Dermis microvascular lymphatic vessel endothelial cell (primary cell): ENCODE data around the gene TFF3. TPM values are rescaled to one million over a fixed set of nuclear protein-coding genes. Genes with fewer than 3 reads are reported as not detected.

ENCODE experiments used
- DNase-seq, 2 donors: peaks; one replicate each; pipeline versions ENCODE4 v3.0.0 to v3.0.0-alpha.2; 2010; ENCODE audit warnings: low read depth in 2 of 2
- total RNA-seq: library from RNA; depleted of rRNA; stranded (reverse); fragments of >200 nt; gene quantifications from 2 replicates; pipeline ENCODE4 v1.2.1, GENCODE V29; 2014

TFF3 gene, protein sequence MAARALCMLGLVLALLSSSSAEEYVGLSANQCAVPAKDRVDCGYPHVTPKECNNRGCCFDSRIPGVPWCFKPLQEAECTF
- 204 and 290 TPM in 2 replicates for total RNA-seq

DNA sequence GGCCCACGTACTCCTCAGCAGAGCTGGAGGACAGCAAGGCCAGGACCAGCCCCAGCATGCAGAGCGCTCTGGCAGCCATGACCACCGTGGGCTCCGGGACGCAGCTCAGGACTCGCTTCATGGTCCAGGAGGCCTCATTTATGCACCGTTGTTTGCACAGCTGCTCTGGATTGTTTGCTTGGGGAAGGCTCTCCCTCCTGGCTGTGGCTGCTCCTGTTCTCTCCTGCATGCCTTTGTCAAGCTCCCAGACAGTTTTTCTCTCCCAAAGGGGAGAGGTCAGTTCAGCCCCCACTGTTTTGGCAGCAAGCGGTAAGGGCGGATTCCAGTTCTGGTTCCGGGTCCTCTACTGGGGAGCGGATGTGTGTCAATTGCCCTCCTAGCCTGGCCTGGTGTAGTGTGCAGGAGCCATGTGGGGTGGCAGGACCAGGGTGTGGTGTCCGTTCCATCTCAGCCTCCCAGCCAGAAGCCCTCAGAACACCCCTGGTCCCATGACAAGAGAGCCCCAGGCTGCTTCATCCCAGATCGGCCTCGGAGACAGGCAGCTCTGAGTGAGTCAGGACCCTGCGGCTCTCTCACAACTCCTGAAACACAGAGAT lies at the start of gene TFF3:
TFF3 (minus strand) TSS at position 114 of the 596 bp plus-strand sequence; CDS start at position 79, 35 bp downstream.
- peak; percentile 88 to 93 for DNase-seq

DNA sequence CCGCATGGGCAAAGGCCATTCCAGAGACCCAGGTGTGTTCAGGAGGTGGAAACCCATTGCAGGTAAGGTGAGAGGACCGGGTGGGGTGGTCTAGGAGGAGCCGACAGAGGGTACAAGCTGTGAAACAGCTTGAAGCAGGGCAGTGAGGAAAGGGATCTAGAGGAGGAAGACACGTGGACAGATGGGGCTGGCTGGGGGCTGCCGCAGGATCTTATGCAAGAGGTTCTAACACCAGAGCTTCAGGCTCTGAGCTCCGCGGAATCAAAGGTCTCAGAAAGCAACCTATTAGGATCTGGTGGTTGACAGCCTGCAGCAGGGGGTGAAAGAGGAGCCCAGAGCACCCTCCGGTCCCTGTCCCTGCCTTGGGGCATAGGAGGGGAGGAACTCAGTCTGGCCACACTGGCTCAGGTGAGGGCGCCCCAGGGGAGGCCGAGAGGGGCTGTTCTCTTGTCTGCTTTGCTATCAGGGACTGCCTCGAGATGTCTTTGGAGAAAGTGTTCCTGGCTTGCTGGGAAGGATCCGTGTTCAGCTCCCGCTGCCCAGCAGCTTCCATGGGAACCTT lies 49.2 kb upstream of the TFF3 start:
- no peak for DNase-seq

DNA sequence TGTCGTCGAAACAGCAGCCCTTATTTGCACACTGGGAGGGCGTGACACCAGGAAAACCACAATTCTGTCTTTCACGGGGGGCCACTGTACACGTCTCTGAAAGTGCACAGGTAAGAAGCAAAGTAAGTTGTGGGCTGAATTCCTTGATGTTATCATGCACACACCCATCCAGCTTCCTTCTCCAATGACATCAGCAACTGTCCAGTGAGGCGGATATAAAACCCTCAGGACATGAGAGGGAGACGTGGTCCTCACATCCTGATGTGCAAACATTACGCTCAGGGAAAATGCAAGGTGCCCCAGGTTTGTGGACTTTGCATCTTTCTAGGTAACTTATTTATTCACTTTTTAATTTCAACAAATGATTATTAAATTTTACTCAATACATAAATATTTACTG lies 48.1 kb upstream of the TFF3 start:
- DNase-seq: no peak

DNA sequence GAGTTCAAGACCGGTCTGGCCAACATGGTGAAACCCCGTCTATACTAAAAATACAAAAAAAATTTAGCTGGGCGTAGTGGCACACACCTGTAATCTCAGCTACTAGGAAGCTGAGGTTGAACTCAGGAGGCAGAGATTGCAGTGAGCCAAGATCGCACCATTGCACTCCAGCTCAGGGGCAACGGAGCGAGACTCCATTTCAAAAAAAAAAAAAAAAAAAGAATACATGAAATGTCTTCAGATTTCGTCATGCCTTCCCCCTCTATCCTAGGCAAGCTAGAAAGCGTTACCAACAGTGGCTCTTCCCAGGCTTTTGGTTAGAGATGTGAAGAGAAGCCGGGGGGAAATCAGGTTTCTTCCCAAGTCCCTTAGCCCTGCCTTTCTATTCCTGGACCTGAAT lies 47.5 kb upstream of the TFF3 start:
- no peak for DNase-seq

DNA sequence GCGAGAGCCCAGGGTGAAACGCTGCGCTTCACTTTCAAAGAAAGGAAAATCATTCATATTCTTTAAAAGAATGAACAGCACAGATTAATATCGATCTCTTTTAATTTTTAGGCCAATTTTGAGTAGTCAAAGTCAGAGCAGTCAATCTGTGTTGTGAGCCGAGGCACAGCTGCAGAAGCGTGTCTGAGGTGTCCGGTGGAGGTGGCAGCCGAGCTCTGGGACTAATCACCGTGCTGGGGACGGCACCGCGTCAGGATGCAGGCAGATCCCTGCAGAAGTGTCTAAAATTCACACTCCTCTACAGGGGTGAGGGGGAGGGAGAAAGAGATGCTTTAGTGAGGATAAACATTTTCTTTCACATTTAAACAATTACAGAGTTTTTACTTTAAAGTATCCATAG lies 47.0 kb upstream of the TFF3 start:
- DNase-seq: no peak

DNA sequence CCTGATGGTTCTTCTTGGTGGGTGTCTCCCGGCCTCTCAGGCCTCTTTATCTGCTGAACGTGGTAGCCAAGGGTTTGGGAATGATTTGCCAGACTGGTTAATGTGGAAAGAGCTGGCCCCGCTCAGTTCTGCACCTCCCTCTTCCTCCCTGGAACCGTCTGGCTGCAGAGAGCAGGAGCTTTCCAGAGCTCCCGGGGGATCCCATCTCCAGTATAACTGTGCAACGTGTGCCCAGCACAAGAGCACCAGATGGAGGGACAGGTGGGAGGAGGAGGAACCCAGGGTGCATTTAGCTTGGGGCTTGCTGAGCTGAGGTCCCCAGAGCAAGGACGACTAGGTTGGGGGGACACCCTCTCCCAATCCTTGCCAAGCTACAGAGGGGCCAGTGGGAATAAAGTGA lies 46.1 kb upstream of the TFF3 start:
- DNase-seq: no peak

DNA sequence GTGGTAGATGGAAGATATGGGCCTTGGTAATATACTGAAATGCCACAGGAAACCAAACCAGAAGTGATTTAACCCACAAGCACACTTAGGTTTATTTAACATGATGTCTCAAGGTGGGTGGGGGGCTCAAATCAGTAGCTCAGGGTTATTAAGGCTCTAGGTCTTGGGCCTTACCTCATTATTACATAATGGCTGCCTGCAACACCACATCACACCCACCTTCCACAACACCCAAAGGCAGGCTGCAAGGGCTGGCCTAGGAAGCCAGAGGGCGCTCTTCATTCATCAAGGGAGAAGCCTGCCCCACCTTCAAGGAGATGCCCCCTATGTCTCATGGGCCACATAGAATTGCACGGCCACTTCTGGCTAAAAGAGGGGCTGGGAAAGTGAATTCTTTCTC lies 45.1 kb upstream of the TFF3 start:
- DNase-seq: no peak

DNA sequence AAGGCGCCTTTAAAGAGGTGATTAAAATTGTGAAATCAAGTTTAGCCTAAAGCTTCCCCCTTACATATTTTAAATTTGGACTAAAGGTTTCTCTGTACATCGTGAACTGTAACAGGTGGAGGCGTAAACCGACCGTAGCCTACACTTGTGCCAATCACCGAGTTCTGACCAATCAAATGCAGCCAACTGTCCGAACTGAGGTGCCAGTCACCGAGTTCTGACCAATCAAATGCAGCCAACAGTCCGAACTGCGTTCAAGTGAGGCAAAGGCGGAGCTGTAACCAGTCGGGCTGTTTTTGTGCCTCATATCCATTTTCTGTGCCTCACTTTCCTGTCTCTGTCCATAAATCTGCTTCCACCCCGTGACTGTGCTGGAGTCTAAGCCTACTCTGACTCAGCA lies 43.7 kb upstream of the TFF3 start:
- DNase-seq: peak in 1 of 2 donors; percentile 25

DNA sequence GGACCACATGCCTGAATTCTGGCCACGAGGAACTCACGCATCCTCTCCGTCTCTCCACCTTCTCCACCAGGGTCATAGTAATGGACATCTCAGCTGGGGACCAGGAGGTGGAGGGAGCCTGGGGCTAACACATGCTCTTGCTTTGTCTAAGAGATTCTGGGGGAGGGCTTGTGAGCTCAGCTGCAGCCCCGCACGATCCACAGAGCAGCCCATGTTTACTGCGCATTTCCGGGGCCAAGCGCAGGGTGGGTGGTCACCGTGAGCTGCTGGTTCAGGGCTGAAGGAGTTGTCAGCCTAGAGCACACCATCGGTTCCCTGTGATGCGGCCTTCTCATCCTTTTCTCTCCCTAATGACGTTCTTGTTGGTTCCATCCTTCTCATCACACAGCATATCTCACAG lies 43.1 kb upstream of the TFF3 start:
- DNase-seq: no peak

DNA sequence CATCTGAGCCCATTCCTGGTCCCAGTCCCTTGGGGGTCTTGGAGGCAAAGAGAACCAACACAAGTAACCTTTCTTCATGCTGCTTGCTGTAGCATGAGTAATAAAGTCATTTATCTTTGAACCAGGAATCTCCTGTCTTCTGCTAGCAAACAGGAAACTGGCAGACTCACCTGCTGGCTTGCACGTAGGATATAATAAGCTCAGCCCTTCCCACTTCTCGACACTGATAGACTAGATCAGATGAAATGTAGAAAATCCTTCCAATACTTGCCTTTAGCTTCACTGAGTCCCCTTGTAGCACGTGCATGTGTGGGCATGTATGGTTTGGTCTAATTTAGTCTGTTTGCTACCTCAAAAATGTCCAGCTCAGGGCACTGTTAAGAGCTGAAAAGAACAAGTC lies 42.1 kb upstream of the TFF3 start:
- DNase-seq: no peak

DNA sequence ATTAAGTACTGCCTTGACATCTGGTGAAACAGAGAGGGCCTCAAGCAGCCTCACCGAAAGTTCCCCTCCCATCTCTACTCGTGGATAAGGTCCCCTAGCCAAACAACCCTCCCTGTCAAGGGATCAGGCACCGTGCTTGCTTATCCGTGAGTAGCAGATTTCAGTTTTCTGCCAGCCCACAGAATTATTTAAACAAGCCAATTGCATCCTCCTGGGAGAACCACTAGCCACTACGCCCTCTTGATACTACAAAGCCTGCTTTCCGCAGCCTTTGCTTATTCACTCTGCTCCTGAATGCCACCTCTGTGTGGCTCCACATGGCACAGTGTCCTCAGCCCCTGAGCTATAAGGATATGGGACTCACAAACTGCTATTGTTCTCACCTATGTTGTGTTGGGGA lies 41.4 kb upstream of the TFF3 start:
- DNase-seq: no peak

DNA sequence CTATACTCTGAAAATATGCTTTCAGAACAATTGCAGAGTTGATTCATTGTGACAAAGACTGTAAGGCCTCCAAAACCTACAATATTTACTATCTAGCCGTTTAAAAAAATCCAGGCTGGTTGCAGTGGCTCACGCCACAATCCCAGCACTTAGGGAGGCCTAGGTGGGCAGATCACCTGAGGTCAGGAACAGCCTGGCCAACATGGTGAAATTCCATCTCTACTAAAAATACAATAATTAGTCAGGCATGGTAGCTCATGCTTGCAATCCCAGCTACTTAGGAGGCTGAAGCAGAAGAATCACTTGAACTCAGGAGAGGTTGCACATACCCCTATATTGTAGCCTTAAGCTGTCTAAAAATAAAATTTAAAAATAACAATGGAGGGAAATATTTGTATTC lies 40.8 kb upstream of the TFF3 start:
- DNase-seq: no peak

DNA sequence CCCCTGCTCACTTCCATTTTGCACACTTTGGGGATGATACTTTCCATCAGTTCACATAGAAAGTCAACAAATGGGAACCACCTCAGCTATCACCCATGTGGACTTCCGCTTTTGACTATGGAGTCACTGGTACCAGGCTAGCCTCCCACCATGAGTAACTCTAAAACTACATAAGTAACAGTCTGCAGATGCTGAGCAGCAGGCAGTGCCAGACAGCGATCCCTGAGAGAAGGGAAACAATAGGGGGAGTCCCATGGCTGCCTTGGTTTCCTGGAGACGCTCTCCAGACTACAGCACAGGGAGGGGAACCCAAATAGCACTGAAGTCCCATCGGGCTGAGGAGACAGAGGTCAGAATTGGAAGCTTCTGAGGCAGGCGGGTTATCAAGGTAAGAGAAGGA lies 38.4 kb upstream of the TFF3 start:
- DNase-seq: no peak

DNA sequence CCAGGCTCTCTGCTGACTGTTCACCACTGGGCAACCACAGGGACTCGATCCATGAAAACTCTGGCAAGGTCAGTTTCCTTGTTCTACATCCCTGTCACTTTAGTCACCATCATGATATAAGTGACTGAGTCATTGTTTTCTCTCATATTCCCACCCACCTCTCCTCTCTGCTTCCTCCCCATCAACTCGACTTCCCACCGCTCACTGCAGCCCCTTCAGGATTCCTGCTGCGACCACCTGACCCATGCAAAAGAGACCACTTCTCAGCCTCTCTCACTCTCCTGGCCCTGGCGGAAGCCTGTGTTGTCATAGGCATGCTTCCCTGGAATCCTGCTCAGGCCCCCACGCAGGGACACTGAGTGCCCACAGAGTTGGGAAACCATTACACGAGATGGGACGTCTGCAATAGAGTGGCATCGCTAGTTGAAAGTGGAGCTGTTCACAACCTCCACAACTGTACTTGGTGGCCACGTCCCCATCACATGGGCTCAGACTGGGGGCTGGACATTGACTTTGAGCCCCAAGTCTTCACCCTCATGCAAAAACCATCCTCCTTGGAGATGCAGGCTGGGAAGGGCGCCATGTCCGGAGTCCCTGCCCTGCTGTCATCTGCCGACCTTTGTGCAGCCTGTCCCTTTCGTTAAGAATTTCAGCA lies 37.4 kb upstream of the TFF3 start:
- no peak for DNase-seq

DNA sequence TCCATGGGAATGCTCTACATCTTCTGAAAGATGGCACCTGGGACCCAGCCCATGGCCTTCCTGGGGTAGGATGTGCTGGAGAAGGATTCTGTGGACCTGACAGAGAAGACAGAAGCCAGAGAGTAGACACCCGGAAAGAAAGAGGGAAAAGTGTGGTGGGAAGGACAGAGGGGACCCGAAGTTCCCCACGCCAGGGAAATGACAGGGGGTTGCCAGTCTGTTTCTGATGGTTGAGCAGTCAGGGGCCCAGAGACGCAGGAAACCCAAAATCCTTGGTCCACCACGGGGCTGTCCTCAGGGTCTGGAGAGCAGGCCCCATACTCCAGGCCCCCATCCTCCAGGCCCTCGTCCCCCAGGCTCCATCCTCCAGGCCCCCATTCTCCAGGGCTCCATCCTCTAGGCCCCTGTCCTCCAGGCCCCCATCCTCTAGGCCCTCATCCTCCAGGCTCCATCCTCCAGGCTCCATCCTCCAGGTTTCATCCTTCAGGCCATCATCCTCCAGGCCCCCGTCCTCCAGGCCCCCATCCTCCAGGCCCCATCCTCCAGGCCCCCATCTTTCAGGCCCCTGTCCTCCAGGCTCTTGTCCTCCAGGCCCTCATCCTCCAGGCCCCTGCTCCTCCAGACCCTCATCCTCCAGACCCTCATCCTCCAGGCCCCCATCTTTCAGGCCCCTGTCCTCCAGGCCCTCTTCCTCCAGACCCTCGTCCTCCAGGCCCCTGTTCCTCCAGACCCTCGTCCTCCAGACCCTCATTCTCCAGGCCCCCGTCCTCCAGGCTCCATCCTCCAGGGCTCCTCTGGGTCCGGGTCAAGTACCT lies 36.6 kb upstream of the TFF3 start:
- DNase-seq: no peak

DNA sequence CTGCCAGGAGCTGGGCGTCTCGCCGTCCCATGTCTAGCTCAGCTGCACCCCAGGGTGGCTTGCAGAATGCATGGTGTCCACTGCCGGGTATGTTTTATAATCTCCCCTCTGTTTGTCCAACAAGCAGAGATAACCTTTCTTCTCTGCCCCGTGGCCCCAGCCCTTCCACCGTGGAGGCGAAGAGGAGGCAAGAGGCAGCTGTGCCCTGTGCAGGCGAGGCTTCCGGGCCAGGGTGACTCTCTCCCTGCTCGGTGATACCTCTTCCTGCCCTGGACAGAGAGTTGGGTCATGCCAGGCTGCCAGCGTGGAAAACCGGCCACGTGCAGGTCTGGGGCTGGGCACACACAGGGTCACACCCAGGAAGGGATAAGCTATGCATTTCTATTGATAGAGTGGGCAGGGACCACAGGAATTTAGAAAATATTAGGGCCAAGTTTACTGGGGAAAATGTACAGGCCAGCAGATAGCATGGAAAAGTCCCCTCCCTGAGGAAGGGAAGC lies 35.8 kb upstream of the TFF3 start, which contains the start of gene TFF2:
TFF2 (minus strand) TSS at position 68 of the 500 bp plus-strand sequence; CDS start at position 31, 37 bp downstream.
- DNase-seq: peak in 1 of 2 donors; percentile 12

DNA sequence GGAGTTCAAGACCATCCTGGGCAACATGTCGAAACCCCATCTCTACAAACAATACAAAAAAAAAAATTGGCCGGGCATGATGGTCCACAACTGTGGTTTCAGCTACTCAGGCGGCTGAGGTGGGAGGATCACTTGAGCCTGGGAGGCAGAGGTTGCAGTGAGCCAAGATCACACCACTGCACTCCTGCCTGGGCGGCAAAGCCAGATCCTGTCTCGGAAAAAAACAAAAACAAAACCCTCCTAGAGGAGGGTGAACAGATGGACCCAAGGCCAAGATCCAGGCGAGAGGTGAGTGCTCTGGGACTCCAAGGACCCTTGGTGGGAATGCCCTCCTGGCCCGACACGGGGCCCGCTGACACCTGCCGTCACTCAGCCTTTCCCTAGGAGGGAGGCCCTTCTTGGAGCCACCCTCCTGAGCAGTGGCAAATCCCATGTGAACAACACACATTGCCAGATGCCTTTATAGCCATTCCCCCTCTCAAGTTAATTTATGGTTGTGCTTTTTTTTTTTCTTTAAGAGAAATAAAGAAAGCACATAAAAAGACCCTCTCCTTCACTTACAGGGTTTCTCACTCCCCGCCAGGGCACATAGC lies 35.2 kb upstream of the TFF3 start:
- no peak for DNase-seq

DNA sequence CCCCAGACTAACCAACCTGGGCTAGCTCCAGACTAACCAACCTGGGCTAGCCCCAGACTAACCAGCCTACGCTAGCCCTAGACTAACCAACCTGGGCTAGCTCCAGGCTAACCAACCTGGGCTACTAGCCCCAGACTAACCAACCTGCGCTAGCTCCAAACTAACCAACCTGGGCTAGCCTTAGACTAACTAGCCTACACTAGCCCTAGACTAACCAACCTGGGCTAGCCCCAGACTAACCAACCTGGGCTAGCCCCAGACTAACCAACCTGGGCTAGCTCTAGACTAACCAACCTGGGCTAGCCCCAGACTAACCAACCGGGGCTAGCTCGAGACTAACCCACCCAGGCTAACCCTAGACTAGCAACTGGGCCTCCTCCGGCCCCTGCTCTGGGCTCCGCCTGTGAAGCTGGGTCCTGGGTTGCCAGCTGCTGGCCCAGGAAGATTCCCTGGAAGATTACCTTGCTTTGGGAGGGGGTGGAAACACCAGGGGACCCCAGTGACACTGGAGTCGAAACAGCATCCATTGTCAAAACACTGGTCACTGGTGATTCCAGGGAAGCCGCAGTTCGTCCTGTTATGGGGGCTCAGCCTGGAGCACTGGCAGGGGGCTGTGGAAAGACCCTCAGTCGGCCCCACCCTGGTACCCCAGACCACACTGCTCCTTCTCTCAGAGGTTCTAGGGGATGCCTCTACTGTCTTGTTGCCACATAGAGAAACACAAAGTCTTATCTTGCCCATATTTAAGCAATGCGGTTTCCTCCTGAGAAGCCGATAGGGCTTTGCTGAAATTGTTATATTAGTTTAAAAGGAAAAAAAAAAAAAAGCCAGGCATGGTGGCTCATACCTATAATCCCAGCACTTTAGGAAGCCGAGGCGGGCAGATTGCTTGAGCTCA lies 34.5 kb upstream of the TFF3 start:
- no peak for DNase-seq

DNA sequence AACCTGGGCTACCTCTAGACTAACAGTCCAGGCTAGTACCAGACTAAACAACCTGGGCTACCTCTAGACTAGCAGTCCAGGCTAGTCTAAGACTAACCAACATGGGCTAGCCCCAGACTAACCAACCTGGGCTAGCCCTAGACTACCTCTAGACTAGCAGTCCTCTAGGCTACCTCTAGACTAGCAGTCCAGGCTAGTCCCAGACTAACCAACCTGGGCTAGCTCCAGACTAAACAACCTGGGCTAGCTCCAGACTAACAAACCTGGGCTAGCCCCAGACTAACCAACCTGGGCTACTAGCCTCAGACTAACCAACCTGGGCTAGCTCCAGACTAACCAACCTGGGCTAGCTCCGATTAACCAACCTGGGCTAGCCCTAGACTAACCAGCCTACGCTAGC lies 33.6 kb upstream of the TFF3 start:
- DNase-seq: no peak

DNA sequence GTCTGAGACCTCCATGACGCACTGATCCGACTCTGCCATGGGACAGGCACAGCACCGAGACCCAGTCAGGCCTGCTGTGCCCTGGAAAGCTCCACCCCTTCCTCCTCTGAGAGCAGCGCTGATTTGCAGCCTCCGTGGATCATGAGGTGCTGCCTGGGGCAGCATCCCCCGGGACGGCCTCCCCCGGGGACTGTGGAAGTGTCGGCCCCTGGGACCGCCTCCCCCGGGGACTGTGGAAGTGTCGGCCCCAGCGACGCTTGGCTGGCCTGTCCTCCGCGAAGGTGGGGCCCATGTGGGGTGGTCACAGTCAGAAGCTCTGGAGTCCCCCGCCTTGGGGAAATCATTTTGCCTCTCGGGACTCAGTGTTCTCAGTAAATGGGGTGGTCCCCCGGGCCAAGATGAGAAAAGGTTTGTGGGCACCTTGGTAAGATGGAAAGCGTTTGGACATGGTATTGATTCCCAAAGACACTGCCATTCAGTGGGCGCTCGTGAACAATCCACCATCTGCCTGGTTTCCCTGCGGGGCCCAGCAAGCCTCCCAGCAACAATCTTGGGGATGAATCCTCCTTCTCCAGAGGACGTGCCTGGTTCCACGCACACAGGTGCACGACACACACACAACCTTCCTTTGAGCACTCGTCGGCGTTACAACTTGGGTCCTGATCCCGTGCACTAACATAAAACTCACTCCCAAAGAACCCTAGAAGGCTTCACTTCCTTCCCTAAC lies 32.6 kb upstream of the TFF3 start:
- DNase-seq: no peak
